Measurements from ENCODE around the gene CCDC197.

CCDC197 gene

DNA sequence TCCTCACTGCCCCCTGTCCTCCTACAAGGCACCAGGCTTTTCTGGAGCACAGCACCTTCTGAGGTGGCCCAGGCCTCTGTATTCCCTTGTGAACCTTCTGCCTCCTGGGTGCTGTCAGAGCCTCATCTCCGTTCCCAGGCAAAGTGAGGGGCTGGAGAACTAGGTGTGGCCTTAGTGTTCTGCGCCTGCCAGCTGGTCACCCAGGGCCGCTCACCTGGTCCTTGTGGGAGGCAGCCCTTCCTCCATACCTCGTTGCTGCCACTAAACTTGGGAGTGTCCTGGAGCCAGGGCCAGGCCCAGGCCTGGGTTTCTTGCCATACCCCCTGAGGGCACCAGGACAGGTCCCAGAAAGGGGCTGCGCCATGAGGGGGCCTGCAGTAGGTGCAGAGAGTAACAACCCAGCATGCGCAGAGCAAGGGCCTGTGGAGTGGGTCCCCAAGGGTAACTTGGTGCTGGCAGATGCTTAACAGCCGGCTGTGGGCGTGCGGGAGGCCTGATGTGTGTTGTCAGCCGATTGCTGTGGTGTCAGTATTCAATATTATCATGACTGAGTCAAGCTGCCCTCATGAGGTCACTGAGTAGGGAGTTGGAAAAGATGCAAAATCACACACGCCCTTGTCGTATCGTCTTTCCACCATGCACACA is 46.1 kb downstream of the CCDC197 start:
- no peak for DNase-seq (ENCODE audit: low spot score)

DNA sequence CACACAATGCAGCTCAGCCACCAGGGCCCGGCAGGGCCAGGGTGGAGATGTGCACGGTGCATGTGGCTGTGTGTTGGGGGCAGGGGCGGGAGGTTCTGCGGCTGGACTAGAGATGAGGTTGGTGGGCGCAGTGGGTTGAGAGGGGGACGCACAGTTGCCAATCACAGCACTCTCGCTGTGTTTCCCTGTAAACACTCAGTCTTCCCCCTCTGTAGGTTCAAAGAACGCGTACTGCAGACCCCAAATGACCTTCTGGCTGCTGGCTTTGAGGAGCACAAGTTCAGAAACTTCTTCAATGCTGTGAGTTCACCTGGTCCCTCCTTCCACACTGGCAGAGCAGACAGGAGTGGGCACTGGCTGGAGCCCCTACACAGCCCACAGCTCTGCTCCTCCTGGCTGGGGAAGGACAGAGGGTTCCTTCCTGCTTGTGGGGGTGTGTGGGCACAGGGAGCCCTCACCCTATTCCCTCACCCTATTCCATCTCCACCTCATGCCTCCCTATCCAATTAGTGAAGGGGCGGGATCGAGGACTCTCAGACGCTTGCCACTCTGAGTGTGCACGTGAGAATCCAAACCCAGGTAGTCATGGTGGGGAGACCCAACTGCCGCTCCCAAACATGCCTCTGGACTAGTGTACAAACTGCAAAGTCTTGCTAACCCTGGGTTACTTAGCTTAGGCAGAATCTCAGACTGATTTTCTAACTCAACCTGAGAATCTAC is 46.8 kb downstream of the CCDC197 start:
- DNase-seq (ENCODE audit: low spot score) = no peak

DNA sequence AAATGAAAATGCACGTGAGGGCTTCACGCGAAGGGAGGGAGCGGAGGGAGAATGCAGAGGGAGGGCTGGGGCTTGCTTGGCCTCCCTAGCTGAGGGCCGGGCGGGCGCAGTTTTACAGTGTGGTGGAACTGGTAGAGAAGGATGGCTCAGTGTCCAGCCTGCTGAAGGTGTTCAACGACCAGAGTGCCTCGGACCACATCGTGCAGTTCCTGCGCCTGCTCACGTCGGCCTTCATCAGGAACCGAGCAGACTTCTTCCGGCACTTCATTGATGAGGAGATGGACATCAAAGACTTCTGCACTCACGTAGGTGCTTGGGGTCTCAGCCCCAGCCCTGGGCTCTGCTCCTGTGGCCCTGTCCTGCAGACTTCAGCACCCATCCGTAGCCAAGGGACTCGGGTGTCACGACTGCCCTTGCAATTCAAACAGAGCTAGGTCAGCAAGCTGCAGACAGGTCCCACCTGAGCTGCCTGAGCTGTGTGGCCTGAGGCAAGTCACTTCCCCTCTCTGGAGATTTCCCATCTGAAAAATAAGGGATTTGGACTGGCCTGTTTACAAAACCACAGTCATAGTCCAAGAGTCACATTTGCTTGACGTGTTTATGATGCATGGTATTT is 47.5 kb downstream of the CCDC197 start:
- no peak for DNase-seq (ENCODE audit: low spot score)

DNA sequence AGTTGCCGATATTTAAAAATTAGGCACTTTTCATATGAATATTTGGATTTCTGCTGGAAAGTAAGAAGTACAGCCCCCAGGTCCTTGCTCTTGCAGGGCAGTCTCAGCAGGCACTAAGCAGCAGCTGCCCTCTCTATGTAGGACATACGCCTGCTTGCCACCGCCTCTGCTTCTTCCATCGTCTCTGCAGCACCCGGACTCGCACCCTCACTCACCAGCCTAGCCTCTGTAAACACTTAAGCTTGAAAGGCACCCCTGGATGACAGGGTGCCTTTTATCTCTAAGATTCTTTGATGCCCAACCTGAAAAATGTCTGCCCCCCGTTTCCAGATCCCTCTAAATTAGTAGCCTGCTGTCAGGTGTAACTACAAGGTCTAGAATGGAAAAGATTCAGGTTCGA is 48.0 kb downstream of the CCDC197 start:
- no peak for DNase-seq (ENCODE audit: low spot score)

DNA sequence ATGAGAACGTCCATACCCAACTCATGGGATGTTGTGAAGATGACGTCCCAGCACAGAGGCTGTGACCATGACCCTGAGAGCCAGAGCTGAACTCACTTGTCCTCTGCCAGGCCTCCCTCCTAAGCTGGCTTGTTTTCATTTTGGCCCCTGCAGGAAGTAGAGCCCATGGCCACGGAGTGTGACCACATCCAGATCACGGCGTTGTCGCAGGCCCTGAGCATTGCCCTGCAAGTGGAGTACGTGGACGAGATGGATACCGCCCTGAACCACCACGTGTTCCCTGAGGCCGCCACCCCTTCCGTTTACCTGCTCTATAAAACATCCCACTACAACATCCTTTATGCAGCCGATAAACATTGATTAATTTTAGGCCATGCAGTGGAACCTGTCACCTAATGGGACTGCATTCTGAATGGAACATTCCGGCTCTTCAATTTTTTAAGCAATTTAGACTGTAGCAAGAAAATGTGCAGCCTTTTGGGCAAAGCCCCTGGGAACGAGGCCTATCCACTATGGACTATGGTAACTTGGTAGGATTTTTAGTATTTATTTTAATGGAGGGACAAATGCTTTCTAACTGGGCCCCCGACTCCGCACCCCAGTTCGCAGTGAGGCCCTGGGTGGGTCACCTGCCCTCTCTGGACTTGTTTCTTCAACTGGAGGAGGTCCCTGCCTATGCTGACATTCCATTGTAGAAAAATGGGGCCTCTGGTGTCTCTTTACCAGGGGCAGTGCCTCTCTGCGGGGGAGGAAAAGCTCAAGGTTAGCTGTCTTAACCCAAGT is 48.7 kb downstream of the CCDC197 start:
- DNase-seq (ENCODE audit: low spot score) = no peak

DNA sequence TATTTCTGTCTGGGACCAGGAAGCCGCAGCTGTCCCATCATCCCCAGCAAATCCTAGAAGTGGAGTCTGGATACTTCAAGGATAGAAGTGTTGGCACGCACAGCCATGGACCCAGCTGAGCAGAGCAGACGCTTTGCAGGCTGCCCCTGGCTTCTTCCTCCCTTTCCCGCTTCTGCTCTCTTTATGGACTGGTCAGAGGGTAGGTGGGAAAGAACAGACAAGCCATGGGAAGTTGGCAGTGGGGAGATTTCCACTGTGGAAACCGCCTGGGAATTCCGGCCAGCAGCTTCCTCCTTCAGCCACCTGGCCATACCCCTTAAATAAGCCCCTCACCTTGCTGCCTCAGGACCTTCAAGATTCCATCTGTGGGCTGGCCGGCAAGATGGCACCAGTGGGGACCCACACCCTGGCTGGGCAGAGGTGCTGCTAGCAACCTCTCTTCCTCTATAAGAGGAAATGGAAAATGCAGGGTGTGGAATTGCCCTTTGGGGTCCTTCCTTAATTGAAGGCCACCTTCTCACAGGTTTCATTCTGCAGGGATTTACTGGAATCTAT is 49.7 kb downstream of the CCDC197 start:
- DNase-seq (ENCODE audit: low spot score) = no peak

DNA sequence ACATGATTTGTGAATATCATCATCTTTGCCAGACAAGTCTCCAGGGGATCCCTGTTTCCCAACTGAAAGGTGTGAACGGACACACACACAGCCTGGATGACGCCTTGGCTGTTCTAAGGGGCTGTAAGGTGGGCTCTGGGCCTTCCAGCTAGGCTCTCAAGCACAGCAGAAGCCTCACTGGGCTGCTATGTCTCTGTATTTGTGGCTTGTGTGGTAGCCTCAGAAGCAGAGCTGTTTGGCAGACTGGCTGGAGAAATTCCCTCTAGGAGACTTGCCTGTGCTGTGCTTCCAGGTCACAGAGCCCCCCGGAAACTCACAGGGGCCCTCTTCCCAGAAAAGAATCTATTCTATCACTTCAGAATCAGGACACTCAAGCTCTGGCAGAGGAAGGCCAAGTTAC is 50.5 kb downstream of the CCDC197 start:
- DNase-seq (ENCODE audit: low spot score) = no peak

DNA sequence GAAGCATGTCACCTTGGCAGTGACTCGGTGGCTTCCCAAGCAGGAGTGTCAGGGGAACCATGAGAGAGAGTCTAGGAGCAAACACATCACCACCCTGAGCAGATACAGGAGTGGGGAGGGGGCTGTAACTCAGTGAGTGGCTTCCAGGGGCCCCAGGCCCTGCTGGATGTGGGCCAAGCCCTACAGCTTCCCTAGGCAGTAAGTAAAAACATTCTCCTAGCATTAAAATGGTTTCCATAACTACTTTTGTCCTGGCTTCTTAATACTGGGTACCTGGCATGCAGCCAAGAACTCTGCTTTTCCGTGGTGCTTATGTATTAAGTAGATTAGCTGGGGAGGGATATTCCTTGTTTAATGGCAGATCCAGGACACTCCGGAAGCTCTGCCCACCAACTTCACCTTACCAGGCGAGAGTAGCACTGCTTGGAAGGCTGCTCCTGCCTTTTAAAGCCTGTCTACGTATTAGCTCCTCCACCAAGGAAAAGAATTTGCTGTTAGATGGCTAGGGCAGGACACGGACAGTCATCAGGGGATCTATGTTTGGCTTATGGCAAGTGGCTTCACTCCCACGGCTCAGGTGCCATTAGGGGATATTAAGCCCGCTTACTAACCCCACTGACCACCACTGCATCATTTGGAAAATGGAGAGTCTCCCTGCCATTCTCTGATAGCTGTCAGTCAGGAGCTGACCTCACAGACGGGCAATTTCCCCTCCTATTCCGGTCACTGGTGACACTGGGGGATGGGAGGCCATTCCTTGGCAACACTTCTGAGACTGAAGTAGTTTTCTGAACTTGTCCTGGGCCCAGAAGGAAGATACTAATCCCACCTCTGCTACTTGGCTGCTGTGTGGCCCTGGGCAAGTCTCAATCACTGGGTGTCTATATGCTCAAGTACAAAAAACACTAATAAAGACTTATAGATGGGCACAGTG is 51.9 kb downstream of the CCDC197 start:
- no peak for DNase-seq (ENCODE audit: low spot score)

DNA sequence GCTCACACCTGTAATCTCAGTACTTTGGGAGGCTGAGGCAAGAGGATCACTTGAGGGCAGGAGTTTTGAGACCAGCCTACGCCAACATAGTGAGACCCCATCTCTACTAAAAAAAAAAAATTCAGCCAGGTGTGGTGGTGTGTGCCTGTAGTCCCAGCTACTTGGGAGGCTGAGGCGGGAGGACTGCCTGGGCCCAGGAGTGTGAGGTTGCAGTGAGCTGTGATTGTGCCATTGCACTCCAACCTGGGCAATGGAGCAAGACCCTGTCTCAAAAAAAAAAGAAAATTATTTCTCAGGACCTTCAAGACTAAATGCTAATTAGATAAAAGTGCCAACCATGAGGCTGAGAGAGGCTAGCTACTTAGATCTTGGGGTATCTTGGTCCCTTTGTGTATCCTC is 52.5 kb downstream of the CCDC197 start:
- DNase-seq (ENCODE audit: low spot score) = no peak

DNA sequence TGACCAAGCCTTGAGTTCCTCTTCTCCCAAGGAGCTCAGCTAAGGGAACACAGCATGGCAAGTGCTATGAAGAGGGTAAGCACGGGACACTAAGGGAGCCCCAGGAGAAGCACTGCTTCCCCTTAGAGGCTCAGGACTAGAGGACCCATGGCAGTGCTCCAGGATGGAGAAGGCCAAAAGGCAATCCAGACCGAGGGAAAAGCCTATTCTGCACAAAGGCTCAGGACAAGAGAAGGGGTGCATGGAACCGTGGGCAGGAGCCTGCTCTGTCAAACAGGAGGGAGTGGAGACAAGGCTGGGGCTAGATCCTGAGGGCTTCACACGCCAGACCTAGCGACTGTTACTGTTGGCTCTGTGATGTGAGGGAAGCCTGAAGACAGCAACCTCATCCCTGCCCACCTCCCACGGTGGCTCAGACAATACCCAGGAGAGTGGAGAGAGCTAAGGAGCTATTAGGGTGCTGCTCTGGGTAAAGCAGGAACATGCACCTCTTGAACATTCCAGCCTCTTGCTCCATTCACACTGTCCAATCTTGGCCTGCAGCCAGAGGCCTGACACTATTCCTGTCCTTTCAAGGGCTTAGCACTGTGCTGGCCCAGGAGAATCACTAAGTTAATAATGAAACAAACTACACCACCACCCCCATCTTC is 53.3 kb downstream of the CCDC197 start:
- DNase-seq (ENCODE audit: low spot score) = no peak

DNA sequence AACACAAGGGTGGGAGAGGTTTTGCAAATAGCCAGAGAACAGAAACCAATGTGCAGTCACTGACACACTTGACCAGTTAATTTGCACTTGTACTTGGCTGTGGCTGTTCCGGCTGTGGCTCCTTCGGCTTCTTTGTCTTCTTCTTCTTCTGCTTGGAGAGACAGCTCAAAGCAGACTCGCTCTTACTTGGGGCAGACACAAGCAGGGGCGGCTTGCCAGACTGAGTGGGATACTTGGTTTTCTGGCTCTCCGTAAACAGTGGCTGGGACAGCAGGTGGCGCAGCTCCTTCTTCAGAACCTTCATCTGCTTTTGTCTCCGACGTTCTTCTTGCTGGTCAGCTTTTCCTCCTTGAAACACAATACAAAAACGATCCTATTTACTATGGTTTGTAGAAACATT is 54.0 kb downstream of the CCDC197 start:
- no peak for DNase-seq (ENCODE audit: low spot score)

DNA sequence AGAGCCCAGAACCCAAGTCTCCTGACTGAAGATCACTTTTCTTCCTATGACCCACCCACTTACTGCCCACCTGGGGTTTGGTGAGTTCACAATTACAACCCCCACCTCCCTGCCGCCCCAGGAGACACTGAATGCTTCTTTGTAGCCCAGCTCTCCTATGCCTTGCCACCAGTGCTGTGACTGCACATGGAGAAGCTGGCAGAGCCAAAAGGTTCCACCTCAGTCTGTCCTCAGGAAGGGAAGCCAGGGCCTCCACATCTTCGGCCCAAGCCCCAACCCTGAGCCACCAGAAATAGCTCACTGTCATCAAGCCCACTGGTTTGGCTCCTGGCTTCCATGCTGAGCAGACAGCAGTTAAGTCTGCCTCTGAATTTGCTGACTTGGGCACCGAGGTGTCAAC is 54.7 kb downstream of the CCDC197 start:
- DNase-seq (ENCODE audit: low spot score) = no peak

DNA sequence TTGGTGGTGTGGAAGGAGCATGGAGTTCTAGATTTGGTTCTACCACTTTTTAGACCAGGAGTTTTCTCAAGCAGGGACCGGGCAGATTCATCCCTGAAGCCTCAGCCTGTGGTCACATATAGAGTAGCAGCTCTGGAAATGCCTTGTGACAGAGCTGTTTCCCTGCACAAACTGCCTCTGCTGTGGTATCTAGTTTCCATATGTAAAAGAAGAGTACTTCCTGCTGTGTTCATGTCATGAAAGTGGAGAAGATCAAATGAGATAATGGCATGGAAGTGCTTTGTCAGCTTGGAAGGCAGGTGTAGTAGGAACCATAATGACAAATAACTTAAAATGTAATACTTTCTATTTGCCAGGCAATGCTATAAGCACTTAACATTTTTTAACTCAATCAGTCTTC is 55.1 kb downstream of the CCDC197 start:
- no peak for DNase-seq (ENCODE audit: low spot score)

DNA sequence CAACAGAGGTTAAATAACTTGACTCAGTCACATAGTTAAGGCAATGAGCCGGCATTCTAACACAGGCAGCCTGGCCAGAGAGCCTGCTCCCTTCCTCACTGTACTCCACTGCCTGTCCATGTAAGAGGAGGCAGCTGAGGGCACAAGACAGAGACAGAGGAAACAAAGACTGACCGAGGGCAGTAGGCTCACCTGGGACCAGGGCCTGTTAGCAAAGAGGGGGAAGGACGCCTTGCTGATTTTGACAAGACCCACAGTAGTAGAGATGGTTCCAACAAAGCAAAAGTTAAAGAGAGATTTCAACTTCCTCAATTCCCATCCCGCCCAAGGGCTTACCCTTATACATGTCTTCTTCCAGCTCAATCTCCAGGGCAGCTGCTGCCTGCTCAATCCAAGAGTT is 55.6 kb downstream of the CCDC197 start:
- no peak for DNase-seq (ENCODE audit: low spot score)

DNA sequence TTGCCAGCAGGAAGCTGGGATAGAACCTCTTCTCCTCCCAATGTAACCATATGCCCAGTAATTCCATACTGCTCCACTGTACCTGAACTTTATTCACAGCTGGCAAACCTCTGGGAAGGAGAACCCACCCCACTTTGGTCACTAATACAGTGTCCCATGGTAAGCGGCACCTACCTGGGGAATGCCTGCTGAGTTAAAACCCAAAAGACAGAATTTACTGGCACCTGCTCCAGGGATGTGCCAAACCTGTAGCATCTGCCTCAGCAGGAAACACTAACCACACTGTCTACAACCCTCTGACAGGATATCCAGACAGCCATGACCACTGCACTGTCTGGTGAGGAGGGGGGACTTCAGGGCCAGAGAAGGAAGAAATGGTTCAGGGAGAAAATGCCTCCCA is 57.3 kb downstream of the CCDC197 start:
- no peak for DNase-seq (ENCODE audit: low spot score)

DNA sequence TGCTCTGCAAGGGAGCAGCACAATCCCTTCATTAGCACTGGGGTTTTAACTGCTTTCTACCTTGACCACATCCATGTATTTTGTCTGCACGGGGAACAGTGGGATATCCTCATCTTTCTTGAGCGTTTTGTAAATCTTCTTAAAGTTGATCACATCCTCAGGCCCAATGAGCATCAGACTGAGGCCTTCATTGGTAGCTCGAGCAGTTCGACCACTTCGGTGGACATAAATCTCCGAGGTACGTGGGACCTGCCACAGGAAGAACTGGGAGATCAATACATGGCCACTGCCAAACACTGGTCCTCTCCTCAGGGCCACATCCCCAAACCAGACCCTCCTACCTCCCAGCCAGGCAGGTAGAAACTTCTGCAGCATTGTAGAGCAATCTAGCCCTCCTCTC is 57.8 kb downstream of the CCDC197 start:
- DNase-seq (ENCODE audit: low spot score) = no peak

DNA sequence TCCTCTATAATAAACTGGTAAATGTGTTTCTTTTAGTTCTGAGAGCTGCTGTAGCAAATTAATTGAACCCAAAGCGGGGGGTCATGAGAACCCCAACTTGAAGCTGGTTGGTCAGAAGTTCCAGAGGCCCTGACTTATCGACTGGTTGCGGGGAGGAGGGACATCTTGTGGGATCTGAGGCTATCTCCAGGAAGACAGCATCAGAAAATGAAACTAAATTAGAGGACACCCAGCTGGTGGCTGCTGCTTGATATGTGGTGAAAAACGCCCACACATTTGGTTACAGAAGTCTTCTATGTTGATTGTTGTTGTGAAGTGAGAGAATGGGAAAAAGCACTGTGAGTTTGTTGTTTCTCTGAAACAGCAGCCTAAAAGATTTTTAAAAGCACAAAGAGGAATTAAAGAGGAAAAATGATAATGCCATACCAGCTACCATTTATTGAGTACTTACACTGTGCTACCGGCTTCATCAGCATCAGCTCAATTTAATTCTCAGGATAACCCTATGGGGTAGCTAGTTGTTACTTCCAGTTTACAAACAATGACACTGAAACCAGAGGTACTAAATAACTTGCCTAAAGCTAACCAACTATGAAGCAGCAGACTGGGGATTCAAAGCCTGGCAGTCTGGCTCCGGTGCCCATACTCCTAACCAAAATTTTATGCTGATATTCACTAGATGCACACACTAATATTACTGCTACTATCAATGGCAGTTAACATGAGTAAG is 59.6 kb downstream of the CCDC197 start:
- DNase-seq (ENCODE audit: low spot score) = peak; percentile 51

DNA sequence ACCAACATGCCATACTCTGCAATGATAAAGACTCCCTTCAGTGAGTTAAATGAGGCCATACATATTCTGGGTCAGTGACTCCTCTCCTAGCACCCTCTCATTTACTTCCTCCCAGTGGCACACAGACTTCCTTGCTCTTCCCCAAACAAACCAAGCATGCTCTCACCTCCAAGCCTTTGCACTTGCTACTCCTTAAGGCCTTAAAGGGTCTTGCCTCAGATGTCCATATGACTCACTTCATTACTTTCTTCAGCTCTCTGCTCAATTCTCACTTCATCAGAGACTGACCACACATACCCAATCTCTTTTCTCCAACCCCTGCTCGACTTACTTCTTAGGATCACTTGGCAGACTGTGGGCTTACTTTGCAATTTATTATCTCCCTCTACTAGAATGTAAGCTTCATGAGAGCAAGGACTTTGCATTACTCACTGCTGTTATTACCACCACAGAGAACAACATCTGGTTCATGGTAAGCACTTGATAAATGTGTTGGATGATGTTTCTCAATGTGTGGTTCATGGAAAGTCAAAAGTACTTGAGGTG is 61.1 kb downstream of the CCDC197 start:
- no peak for DNase-seq (ENCODE audit: low spot score)
